Thoracic aorta (tissue), 2 donors: ENCODE data around the gene KRTAP12-3. TPM values are rescaled to one million over a fixed set of nuclear protein-coding genes. Genes with fewer than 3 reads are reported as not detected.
"Not testable (repeated sequence)": the region's sequence is repeated elsewhere in the genome, so short reads cannot be mapped to it uniquely, and the experiment has no call there.

ENCODE experiments used
- ATAC-seq: fragments of 150-250 bp; one replicate; pipeline ENCODE4 v1.8.0; 2017; ENCODE audit warnings: low read depth; ENCODE audit not compliant: insufficient number of reproducible peaks, low FRiP score
- DNase-seq: peaks from one replicate; pipeline ENCODE4 v3.0.0-alpha.2; 2020; ENCODE audit warnings: low spot score
- H3K27ac ChIP-seq, 2 donors: fragments of 200-600 bp; sonication (generic); 1 replicate in 1 of 2; 2 replicates in 1 of 2; pipeline ENCODE4 v1.5.1; 2016; ENCODE audit warnings: mild to moderate bottlenecking in 2 of 2, moderate library complexity in 2 of 2
- H3K27me3 ChIP-seq: fragments of 200-600 bp; sonication (generic); replicated peaks from 2 replicates; pipeline ENCODE4 v1.6.0; 2016; ENCODE audit warnings: mild to moderate bottlenecking; ENCODE audit not compliant: insufficient read depth
- H3K36me3 ChIP-seq: fragments of 200-600 bp; sonication (generic); one replicate; pipeline ENCODE4 v1.5.1; 2016
- H3K4me1 ChIP-seq, 2 donors: fragments of 200-600 bp; sonication (generic); 1 replicate in 1 of 2; 2 replicates in 1 of 2; pipeline versions ENCODE4 v1.5.1 to v1.6.0; 2016; ENCODE audit warnings: low read depth in 2 of 2, mild to moderate bottlenecking in 1 of 2; ENCODE audit not compliant: control insufficient read depth in 1 of 2
- H3K4me3 ChIP-seq: fragments of 200-600 bp; sonication (generic); 2 replicates; pipeline ENCODE4 v1.5.1; 2016; ENCODE audit warnings: mild to moderate bottlenecking
- H3K9me3 ChIP-seq: fragments of 200-600 bp; sonication (generic); 2 replicates; pipeline ENCODE4 v1.5.1; 2016
- total RNA-seq, 2 donors: library from RNA; depleted of rRNA; stranded (reverse); fragments of >200 nt; gene quantifications; one replicate each; pipeline versions ENCODE4 v1.1.0 to v1.2.3, GENCODE V29; 2016
- TF ChIP-seq, protein P1 (sequence below): fragments of 200-600 bp; sonication (generic); IDR thresholded peaks from one replicate; pipeline ENCODE4 v1.5.1; 2019; ENCODE audit warnings: antibody characterized with exemption

KRTAP12-3 gene, protein sequence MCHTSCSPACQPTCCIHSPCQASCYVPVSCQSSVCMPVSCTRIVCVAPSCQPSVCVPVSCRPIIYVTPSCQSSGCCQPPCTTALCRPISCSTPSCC
- total RNA-seq = not detected

- no peaks in the 10 kb centered on the region for H3K36me3 ChIP-seq
- no peak for ATAC-seq
- no peak within 1 kb of the TSS for H3K27ac ChIP-seq
- H3K9me3 ChIP-seq = peaks cover 3% of the 10 kb centered on the region
- no peak for DNase-seq
- H3K27me3 ChIP-seq = no peaks in the 10 kb centered on the region
- TF ChIP-seq, protein P1, sequence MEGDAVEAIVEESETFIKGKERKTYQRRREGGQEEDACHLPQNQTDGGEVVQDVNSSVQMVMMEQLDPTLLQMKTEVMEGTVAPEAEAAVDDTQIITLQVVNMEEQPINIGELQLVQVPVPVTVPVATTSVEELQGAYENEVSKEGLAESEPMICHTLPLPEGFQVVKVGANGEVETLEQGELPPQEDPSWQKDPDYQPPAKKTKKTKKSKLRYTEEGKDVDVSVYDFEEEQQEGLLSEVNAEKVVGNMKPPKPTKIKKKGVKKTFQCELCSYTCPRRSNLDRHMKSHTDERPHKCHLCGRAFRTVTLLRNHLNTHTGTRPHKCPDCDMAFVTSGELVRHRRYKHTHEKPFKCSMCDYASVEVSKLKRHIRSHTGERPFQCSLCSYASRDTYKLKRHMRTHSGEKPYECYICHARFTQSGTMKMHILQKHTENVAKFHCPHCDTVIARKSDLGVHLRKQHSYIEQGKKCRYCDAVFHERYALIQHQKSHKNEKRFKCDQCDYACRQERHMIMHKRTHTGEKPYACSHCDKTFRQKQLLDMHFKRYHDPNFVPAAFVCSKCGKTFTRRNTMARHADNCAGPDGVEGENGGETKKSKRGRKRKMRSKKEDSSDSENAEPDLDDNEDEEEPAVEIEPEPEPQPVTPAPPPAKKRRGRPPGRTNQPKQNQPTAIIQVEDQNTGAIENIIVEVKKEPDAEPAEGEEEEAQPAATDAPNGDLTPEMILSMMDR = no peak
- H3K4me3 ChIP-seq = no peak within 1 kb of the TSS
- no peaks in the 10 kb centered on the region for H3K4me1 ChIP-seq
Observed at GRCh38 chr21:44657635-44658540, at the start of gene KRTAP12-3. TSS of gene KRTAP12-3 (plus strand) at chr21:44657932. CDS start at chr21:44657980, 48 bp downstream.

DNA sequence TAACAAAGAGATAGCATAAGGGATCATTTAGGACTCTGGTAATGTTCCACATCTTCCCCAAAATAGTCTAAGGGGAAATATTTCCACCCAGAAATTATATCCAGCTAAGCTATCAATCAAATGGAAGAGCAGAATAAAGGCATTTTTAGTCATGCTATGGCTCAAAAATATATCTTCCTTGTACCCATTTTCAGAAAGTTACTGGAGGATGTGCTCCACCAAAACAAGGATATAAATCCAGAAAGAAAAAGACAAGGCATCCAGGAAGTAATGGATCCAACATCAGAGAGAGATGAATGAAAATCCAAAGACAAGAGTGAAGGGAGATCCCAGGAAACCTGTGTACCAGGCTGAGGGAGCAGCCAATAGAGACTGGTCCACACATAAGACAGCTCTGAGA, 48.5 kb upstream of the KRTAP12-3 start:
- Histone ChIP-seq H3K27ac (no peak overlapping the region), H3K36me3 (no peaks in the 10 kb centered on the region), H3K9me3 (peaks cover 8% of the 10 kb centered on the region), H3K4me3 (no peak overlapping the region), H3K4me1 (no peaks in the 10 kb centered on the region), H3K27me3 (no peaks in the 10 kb centered on the region)
- ATAC-seq = no peak
- no peak for DNase-seq
- TF ChIP-seq, protein P1 = no peak

- not testable (repeated sequence) for H3K4me1 ChIP-seq, DNase-seq, H3K9me3 ChIP-seq, ATAC-seq, H3K36me3 ChIP-seq, H3K4me3 ChIP-seq, H3K27me3 ChIP-seq, H3K27ac ChIP-seq
Observed at GRCh38 chr21:44610157-44610843, 47.4 kb upstream of the KRTAP12-3 start.

GRCh38 chr21:44611551-44611950, 46.2 kb upstream of the KRTAP12-3 start:
- Histone ChIP-seq H3K9me3 (peaks cover 7% of the 10 kb centered on the region), H3K4me1 (no peaks in the 10 kb centered on the region), H3K27ac (no peak overlapping the region), H3K36me3 (no peaks in the 10 kb centered on the region), H3K27me3 (no peaks in the 10 kb centered on the region), H3K4me3 (no peak overlapping the region)
- ATAC-seq (no peak), DNase-seq (no peak)
- TF ChIP-seq, protein P1 = no peak

- DNase-seq (no peak), ATAC-seq (no peak)
- no peak within 1 kb of the TSS for H3K4me3 ChIP-seq
- peaks cover 7% of the 10 kb centered on the region for H3K9me3 ChIP-seq
- H3K4me1 ChIP-seq = no peaks in the 10 kb centered on the region
- H3K27me3 ChIP-seq = no peaks in the 10 kb centered on the region
- TF ChIP-seq, protein P1 = no peak
- no peak within 1 kb of the TSS for H3K27ac ChIP-seq
- H3K36me3 ChIP-seq = no peaks in the 10 kb centered on the region
Observed at GRCh38 chr21:44612029-44612486, 45.7 kb upstream of the KRTAP12-3 start, which contains the start of gene KRTAP10-8. TSS of gene KRTAP10-8 (plus strand) at chr21:44612079. CDS start at chr21:44612101, 22 bp downstream.
